M059J (cell line): ENCODE results near the gene DRC7. TPM values are rescaled to one million over a fixed set of nuclear protein-coding genes. Genes with fewer than 3 reads are reported as not detected.

ENCODE experiments used
- DNase-seq: peaks from one replicate; pipeline ENCODE4 v3.0.0-alpha.2; 2012; ENCODE audit warnings: low read depth
- total RNA-seq: library from RNA; depleted of rRNA; stranded (reverse); fragments of >200 nt; shearing (Covaris generic); gene quantifications from 2 replicates; pipeline ENCODE4 v1.2.3, GENCODE V29; 2014

The DRC7 gene
- total RNA-seq, 1 experiment from 2014 or later = not detected

- DNase-seq = no peak
Measured at GRCh38 chr16:57750796-57751538, 56.4 kb downstream of the DRC7 start.

- no peak for DNase-seq
Measured at GRCh38 chr16:57751539-57752202, 57.1 kb downstream of the DRC7 start.

- no peak for DNase-seq
Measured at GRCh38 chr16:57752203-57752580, 57.6 kb downstream of the DRC7 start.

- DNase-seq = no peak
Measured at GRCh38 chr16:57752581-57753447, 58.2 kb downstream of the DRC7 start.

GRCh38 chr16:57753448-57754353, 59.1 kb downstream of the DRC7 start:
- no peak for DNase-seq

GRCh38 chr16:57754354-57755060, 59.9 kb downstream of the DRC7 start:
- DNase-seq = no peak

- DNase-seq = no peak
Measured at GRCh38 chr16:57755061-57755684, 60.6 kb downstream of the DRC7 start.

- no peak for DNase-seq
Measured at GRCh38 chr16:57755726-57756423, 61.3 kb downstream of the DRC7 start.

GRCh38 chr16:57756424-57757325, 62.1 kb downstream of the DRC7 start:
- DNase-seq = no peak

- peak; percentile 76 for DNase-seq
Measured at GRCh38 chr16:57757326-57757786, 62.8 kb downstream of the DRC7 start.

GRCh38 chr16:57757883-57758282, 63.3 kb downstream of the DRC7 start:
- DNase-seq = no peak

GRCh38 chr16:57758331-57759117, 63.9 kb downstream of the DRC7 start:
- no peak for DNase-seq

GRCh38 chr16:57759131-57759530, 64.5 kb downstream of the DRC7 start:
- DNase-seq = no peak

GRCh38 chr16:57759541-57760356, 65.1 kb downstream of the DRC7 start:
- DNase-seq = no peak

GRCh38 chr16:57760357-57761160, 66.0 kb downstream of the DRC7 start:
- no peak for DNase-seq

GRCh38 chr16:57761301-57761700, 66.7 kb downstream of the DRC7 start:
- no peak for DNase-seq
